GM21619 (cell line): ENCODE measurements around the gene NUSAP1.
"Not testable (repeated sequence)": the region's sequence is repeated elsewhere in the genome, so short reads cannot be mapped to it uniquely, and the experiment has no call there.

Source experiments
- ATAC-seq: cut with Tn5 transposase; IDR thresholded peaks from one replicate; pipeline ENCODE4 v1.9.1; 2021; ENCODE audit not compliant: unreplicated experiment

The NUSAP1 gene

GRCh38 chr15:41332194-41333025 lies at the start of gene NUSAP1, which contains the start of gene OIP5:
TSS of gene NUSAP1 (plus strand) at chr15:41332881. CDS start at chr15:41332958, 77 bp downstream.
TSS of gene OIP5 (minus strand) at chr15:41332591. CDS start at chr15:41332561, 30 bp downstream.
- peak; percentile 83 for ATAC-seq

GRCh38 chr15:41282980-41283652 lies 49.6 kb upstream of the NUSAP1 start:
- not testable (repeated sequence) for ATAC-seq

GRCh38 chr15:41283653-41284426 lies 48.8 kb upstream of the NUSAP1 start:
- ATAC-seq, result peak; percentile 95

- ATAC-seq, result no peak
Observed at GRCh38 chr15:41284427-41285177, 48.1 kb upstream of the NUSAP1 start.

DNA sequence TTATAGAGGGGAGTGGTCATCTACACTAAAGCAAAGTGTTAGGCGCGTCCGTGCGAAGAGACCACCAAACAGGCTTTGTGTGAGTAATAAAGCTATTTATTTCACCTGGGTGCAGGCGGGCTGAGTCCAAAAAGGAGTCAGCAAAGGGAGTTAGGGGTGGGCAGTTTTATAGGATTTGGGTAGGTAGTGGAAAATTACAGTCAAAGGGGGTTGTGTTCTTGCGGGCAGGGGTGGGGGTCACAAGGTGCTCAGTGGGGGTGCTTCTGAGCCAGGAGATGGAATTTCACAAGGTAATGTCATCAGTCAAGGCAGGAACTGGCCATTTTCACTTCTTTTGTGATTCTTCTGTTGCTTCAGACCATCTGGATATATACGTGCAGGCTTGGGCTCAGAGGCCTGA lies 47.4 kb upstream of the NUSAP1 start:
- no peak for ATAC-seq

GRCh38 chr15:41286665-41287333 lies 45.9 kb upstream of the NUSAP1 start:
- ATAC-seq, result no peak

DNA sequence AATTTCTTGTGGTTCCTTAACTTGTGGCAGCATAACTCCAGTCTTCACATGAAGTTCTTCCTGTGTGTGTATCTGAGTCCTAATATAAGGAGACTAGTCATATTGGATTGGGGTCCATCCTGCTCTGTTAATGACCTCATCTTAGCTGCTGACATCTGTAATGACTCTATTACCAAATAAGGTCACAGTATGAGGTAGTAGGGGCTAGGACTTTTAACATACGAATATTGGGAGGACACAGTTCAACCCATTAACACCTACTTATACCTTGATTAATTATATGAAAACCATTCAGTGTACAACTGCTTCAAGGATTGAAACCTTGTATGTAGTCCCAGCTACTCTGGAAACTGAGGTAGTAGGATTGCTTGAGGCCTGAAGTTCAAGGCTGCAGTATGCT lies 44.2 kb upstream of the NUSAP1 start:
- ATAC-seq, result no peak

- ATAC-seq, result no peak
Observed at GRCh38 chr15:41289953-41290352, 42.7 kb upstream of the NUSAP1 start.

GRCh38 chr15:41291065-41291631 lies 41.5 kb upstream of the NUSAP1 start:
- ATAC-seq, result peak; percentile 75

DNA sequence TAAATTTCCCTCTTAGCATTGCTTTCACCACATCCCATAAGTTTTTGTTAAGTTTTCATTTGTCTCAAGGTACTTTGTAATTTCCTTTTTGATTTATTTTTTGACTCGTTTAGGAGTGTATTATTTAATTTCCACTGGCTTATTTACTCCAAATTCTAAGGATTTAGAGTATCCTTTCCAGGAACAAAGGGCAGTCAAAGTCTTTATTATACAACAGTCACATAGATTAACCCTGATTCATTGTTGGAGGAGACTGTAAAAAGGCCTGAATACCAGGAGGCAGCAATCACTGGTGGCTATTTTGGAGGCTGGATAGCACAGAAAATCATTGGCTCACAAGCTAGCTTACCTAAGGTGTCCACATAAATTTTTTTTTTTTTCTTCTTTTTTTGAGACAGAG lies 40.2 kb upstream of the NUSAP1 start:
- ATAC-seq, result no peak

GRCh38 chr15:41301139-41301538 lies 31.5 kb upstream of the NUSAP1 start:
- not testable (repeated sequence) for ATAC-seq

GRCh38 chr15:41301587-41301986 lies 31.1 kb upstream of the NUSAP1 start:
- no peak for ATAC-seq

GRCh38 chr15:41304149-41304770 lies 28.4 kb upstream of the NUSAP1 start:
- ATAC-seq, result no peak

DNA sequence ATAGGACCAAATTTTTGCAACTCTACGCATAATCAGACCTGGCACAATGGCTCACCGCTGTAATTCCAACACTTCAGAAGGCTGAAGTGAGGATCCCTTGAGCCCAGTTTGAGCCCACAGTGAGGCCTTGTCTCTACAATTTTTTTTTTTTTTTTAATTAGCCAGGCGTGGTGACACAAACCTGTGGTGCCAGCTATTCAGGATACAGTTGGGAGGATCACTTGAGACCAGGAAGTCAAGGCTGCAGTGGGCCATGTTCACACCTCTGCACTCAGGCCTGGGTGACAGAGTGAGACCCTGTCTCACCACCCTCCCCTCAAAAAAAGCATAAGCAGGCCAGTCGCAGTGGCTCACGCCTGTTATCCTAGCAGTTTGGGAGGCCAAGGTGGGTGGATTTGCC lies 25.0 kb upstream of the NUSAP1 start:
- ATAC-seq, result no peak

GRCh38 chr15:41309226-41309905 lies 23.3 kb upstream of the NUSAP1 start:
- no peak for ATAC-seq

- ATAC-seq, result not testable (repeated sequence)
Observed at GRCh38 chr15:41320805-41321330, 11.8 kb upstream of the NUSAP1 start.

- ATAC-seq, result no peak
Observed at GRCh38 chr15:41323611-41324010, 9.1 kb upstream of the NUSAP1 start.

- no peak for ATAC-seq
Observed at GRCh38 chr15:41331281-41331680, 1.4 kb upstream of the NUSAP1 start.

DNA sequence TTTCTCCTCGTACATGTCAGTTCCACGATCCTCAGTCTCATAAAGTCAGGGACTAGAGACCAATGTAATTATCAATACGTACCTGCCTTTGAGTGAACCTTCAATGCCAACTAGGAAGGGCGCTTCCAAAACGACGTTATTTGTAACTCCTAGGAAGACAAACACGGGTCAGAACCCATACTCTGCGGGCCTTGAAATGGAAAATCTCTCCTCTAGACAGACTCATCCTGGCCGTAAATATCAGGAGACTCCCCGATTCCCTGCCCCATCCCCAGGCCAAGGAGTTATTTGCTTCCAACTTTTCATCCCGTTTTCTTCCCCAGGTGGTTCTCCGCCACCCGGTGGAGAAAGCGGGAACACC lies 868 bp upstream of the NUSAP1 start:
- ATAC-seq, result no peak
